Breast epithelium (tissue), 4 donors: ENCODE results near the gene ZACN. TPM values are rescaled to one million over a fixed set of nuclear protein-coding genes. Genes with fewer than 3 reads are reported as not detected.

Experiments
- DNase-seq, 2 donors: peaks; one replicate each; pipeline ENCODE4 v3.0.0-alpha.2; 2019; ENCODE audit warnings: low spot score in 2 of 2
- H3K27ac ChIP-seq, 2 donors: fragments of 200-600 bp; sonication (generic) in 1 of 2; one replicate each; pipeline ENCODE4 v1.5.1; 2016 to 2019; ENCODE audit warnings: mild to moderate bottlenecking in 1 of 2
- H3K27me3 ChIP-seq, 2 donors: fragments of 200-600 bp; sonication (generic) in 1 of 2; one replicate each; pipeline versions ENCODE4 v1.5.1 to v1.6.0; 2017 to 2019; ENCODE audit warnings: control low read depth in 1 of 2, mild to moderate bottlenecking in 1 of 2
- H3K36me3 ChIP-seq: fragments of 200-600 bp; one replicate; pipeline ENCODE4 v1.5.1; 2019
- H3K4me1 ChIP-seq, 2 donors: fragments of 200-600 bp; sonication (generic); one replicate each; pipeline ENCODE4 v1.5.1; 2016 to 2019; ENCODE audit warnings: control low read depth in 1 of 2
- H3K4me3 ChIP-seq, 3 donors: fragments of 200-600 bp; sonication (generic); 1 replicate in 2 of 3; 2 replicates in 1 of 3; pipeline ENCODE4 v1.5.1; 2016 to 2019; ENCODE audit warnings: mild to moderate bottlenecking in 3 of 3, moderate library complexity in 2 of 3
- H3K9me3 ChIP-seq, 2 donors: fragments of 200-600 bp; sonication (generic) in 1 of 2; one replicate each; pipeline ENCODE4 v1.5.1; 2016 to 2019; ENCODE audit warnings: control low read depth in 1 of 2
- CTCF ChIP-seq, 3 donors: fragments of 450-650 bp; IDR thresholded peaks; one replicate each; pipeline ENCODE4 v1.5.1; 2016 to 2017; ENCODE audit warnings: antibody characterized with exemption in 3 of 3, mild to moderate bottlenecking in 3 of 3, moderate library complexity in 3 of 3
- POLR2A ChIP-seq: fragments of 450-650 bp; IDR thresholded peaks from one replicate; pipeline ENCODE4 v1.6.1; 2016; ENCODE audit warnings: antibody characterized with exemption, mild to moderate bottlenecking, moderate library complexity
- POLR2AphosphoS5 ChIP-seq, 3 donors: sonication (generic); formaldehyde crosslinking; IDR thresholded peaks; one replicate each; pipeline ENCODE4 v1.6.1; 2017; ENCODE audit warnings: antibody characterized with exemption in 3 of 3
- intact Hi-C: fragments of 100-400 bp; cut with DNase I; formaldehyde crosslinking; loops from one replicate; pipeline ENCODE4 v1.15.1; 2023; ENCODE audit warnings: low total_unique reads
- total RNA-seq, 3 donors: library from RNA; depleted of rRNA; stranded (reverse); fragments of >200 nt; gene quantifications; one replicate each; pipeline ENCODE4 v1.1.0, GENCODE V29; 2016

ZACN gene
- total RNA-seq, 3 donors from 2014 or later = not detected

GRCh38 chr17:76104140-76104895 is 25.3 kb downstream of the ZACN start:
- intact Hi-C loops = no loop called here
- no peaks in the 10 kb centered on the region for H3K9me3 ChIP-seq
- DNase-seq = no peak
- H3K4me3 ChIP-seq = peak overlapping the region; percentile 63 to 88 (median 87)
- TF ChIP-seq POLR2AphosphoS5 (IDR thresholded peaks at IDR 0.05) (no peak), POLR2A (no peak), CTCF (IDR thresholded peaks at IDR 0.05) (no peak)
- peak overlapping the region; percentile 88 to 89 for H3K27ac ChIP-seq
- no peaks in the 10 kb centered on the region for H3K27me3 ChIP-seq
- H3K36me3 ChIP-seq = no peaks in the 10 kb centered on the region
- H3K4me1 ChIP-seq = peaks cover 0 to 14% of the 10 kb centered on the region in 2 donors

- intact Hi-C loops = no loop called here
- DNase-seq = no peak
- Histone ChIP-seq H3K36me3 (no peaks in the 10 kb centered on the region), H3K27ac (no peak overlapping the region), H3K4me3 (no peak overlapping the region), H3K27me3 (no peaks in the 10 kb centered on the region), H3K4me1 (peaks cover 0 to 14% of the 10 kb centered on the region in 2 donors), H3K9me3 (no peaks in the 10 kb centered on the region)
- no peak for TF ChIP-seq POLR2A
- TF ChIP-seq CTCF (IDR thresholded peaks at IDR 0.05) = no peak
- TF ChIP-seq POLR2AphosphoS5 (IDR thresholded peaks at IDR 0.05) = no peak
Observed at GRCh38 chr17:76104896-76105231, 25.9 kb downstream of the ZACN start.

- DNase-seq = no peak
- H3K36me3 ChIP-seq = no peaks in the 10 kb centered on the region
- H3K27ac ChIP-seq = no peak overlapping the region
- intact Hi-C loops = no loop called here
- H3K4me1 ChIP-seq = peaks cover 0 to 14% of the 10 kb centered on the region in 2 donors
- H3K9me3 ChIP-seq = no peaks in the 10 kb centered on the region
- TF ChIP-seq CTCF (IDR thresholded peaks at IDR 0.05) (no peak), POLR2AphosphoS5 (IDR thresholded peaks at IDR 0.05) (no peak), POLR2A (no peak)
- H3K4me3 ChIP-seq = no peak overlapping the region
- H3K27me3 ChIP-seq = no peaks in the 10 kb centered on the region
Observed at GRCh38 chr17:76106703-76107102, 27.7 kb downstream of the ZACN start.

- no peaks in the 10 kb centered on the region for H3K27me3 ChIP-seq
Observed at GRCh38 chr17:76107509-76107908, 28.5 kb downstream of the ZACN start.

More at GRCh38 chr17:76107509-76107908, 28.5 kb downstream of the ZACN start:
- no peaks in the 10 kb centered on the region for H3K9me3 ChIP-seq
- TF ChIP-seq CTCF (IDR thresholded peaks at IDR 0.05) (no peak), POLR2A (no peak), POLR2AphosphoS5 (IDR thresholded peaks at IDR 0.05) (no peak)
- no peak overlapping the region for H3K27ac ChIP-seq
- intact Hi-C loops = no loop called here
- H3K4me3 ChIP-seq = no peak overlapping the region
- no peak for DNase-seq
- peaks cover 0 to 11% of the 10 kb centered on the region in 2 donors for H3K4me1 ChIP-seq
- H3K36me3 ChIP-seq = no peaks in the 10 kb centered on the region
